SH-SY5Y (cell line): ENCODE data around the gene DSCAML1.

Experiments
- GATA2 ChIP-seq: IDR thresholded peaks from 2 replicates; pipeline ENCODE4 v1.6.1; 2011; ENCODE audit warnings: mild to moderate bottlenecking, low read depth, low read length
- GATA3 ChIP-seq: IDR thresholded peaks from 2 replicates; pipeline ENCODE4 v1.6.1; 2011; ENCODE audit warnings: low read depth, mild to moderate bottlenecking, low read length, moderate library complexity

DNA sequence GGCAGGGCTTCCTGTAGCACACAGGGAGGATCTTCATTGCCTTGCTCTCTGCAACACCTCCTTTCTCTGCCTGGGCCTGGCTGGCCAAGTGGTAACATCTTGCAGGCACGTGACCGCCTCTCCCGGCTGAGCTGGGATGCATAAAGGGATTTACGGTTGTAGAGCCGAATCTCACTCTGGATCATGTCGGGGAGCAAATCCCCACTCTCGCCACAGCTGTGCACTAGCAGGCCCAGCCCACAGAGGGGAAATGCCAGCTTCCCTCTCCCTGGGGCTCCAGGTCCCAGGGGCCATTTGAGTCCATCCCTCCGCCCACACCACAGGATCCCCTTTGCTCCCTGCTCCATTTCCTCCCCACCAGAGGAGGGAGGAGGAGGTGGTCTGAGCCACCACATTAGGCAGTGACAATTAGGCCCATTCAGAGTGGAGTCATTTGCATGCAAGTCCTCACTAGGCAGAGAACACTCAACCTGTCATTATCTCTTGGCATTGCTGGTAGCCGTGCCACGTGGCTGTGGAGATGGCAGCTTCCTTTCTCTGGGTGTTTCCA is 196.7 kb downstream of the DSCAML1 start:
- TF ChIP-seq GATA2, result no peak
- no peak for TF ChIP-seq GATA3
